K562 (cell line): ENCODE data around the gene SKIDA1. TPM values are rescaled to one million over a fixed set of nuclear protein-coding genes. Genes with fewer than 3 reads are reported as not detected.
A peak's percentile ranks its signal among the peaks of the same experiment; 100 is the strongest.

Experiments used
- ATAC-seq: fragments of 200-7000 bp; cut with Tn5 transposase; 3 replicates; pipeline ENCODE4 v1.9.1; 2020; ENCODE audit warnings: moderate library complexity
- BruUV-seq: library from RNA; stranded (reverse); fragments of 400-500 nt; replicated peaks from 2 replicates; lab custom pipeline; 2021; lab: Mats Ljungman, UMichigan
- CTCF ChIA-PET: fragments of 300-600 bp; formaldehyde crosslinking; extraction: SDS; loops from one replicate; lab custom pipeline; 2021; ENCODE audit warnings: low intra/inter-chr PET ratio; lab: Yijun Ruan, JAX
- POLR2A ChIA-PET: fragments of 300-600, 350-650 bp; sonication (Branson Sonifier 250); formaldehyde crosslinking; extraction: SDS; loops from one replicate; lab custom pipeline; 2021; ENCODE audit warnings: antibody characterized with exemption, inconsistent platforms; lab: Yijun Ruan, JAX
- DNase-seq, 4 experiments: peaks; one replicate each; pipeline versions ENCODE4 v3.0.0 to v3.0.0-alpha.2; 2011 to 2018; ENCODE audit warnings: low spot score in 3 of 4, mixed read lengths in 3 of 4; ENCODE audit errors: extremely low read depth in 1 of 4
- FAIRE-seq: peaks from 2 replicates; lab custom pipeline; 2011; peaks lifted over from hg19 to GRCh38; lab: Jason Lieb, UNC
- H2AFZ ChIP-seq: 2 replicates; pipeline ENCODE4 v1.6.0; 2011; ENCODE audit warnings: low read depth, low read length, control low read depth, inconsistent platforms
- H3K27ac ChIP-seq: fragments of 200-600 bp; 3 replicates; pipeline ENCODE4 v1.8.0; 2011; ENCODE audit warnings: low read depth, mild to moderate bottlenecking, control low read depth, inconsistent platforms, low read length, moderate library complexity, mixed read lengths; ENCODE audit errors: extremely low read depth
- H3K27me3 ChIP-seq, 2 experiments: fragments of 300-600 bp in 1 of 2; 2 replicates in 1 of 2; 3 replicates in 1 of 2; pipeline versions ENCODE4 v1.6.0 to v1.8.0; 2011; ENCODE audit warnings: inconsistent platforms in 2 of 2, low read length in 2 of 2, mild to moderate bottlenecking in 1 of 2, mixed read lengths in 1 of 2, moderate library complexity in 1 of 2; ENCODE audit not compliant: control insufficient read depth in 2 of 2, insufficient read depth in 2 of 2
- H3K36me3 ChIP-seq: fragments of 300-600 bp; 3 replicates; pipeline ENCODE4 v1.8.0; 2011; ENCODE audit warnings: mild to moderate bottlenecking, low read length, inconsistent platforms; ENCODE audit not compliant: control insufficient read depth, insufficient read depth
- H3K4me1 ChIP-seq, 2 experiments: fragments of 200-600 bp in 1 of 2; replicated peaks in 1 of 2; 2 replicates in 1 of 2; 3 replicates in 1 of 2; pipeline versions ENCODE4 v1.5.1 to v1.8.0; 2011; ENCODE audit warnings: inconsistent platforms in 2 of 2, low read length in 2 of 2, mild to moderate bottlenecking in 1 of 2, mixed read lengths in 1 of 2, moderate library complexity in 1 of 2; ENCODE audit not compliant: control insufficient read depth in 2 of 2, insufficient read depth in 2 of 2
- H3K4me2 ChIP-seq: 2 replicates; pipeline ENCODE4 v1.6.1; 2011; ENCODE audit warnings: low read length, control low read depth, inconsistent platforms, mixed read lengths; ENCODE audit not compliant: insufficient read depth
- H3K4me3 ChIP-seq: fragments of 200-600 bp; sonication (generic), shearing (Covaris generic); 2 replicates; pipeline ENCODE4 v1.5.1; 2016; ENCODE audit warnings: control low read depth, inconsistent platforms
- H3K79me2 ChIP-seq: fragments of 200-600 bp; 3 replicates; pipeline ENCODE4 v1.8.0; 2011; ENCODE audit warnings: low read length, inconsistent platforms; ENCODE audit not compliant: control insufficient read depth, insufficient read depth
- H3K9ac ChIP-seq, 2 experiments: 2 replicates each; pipeline versions ENCODE4 v1.6.0 to v1.6.1; 2011; ENCODE audit warnings: low read depth in 2 of 2, low read length in 2 of 2, control low read depth in 1 of 2, inconsistent platforms in 1 of 2, mild to moderate bottlenecking in 1 of 2, mixed read lengths in 1 of 2; ENCODE audit not compliant: insufficient read depth in 1 of 2
- H3K9me1 ChIP-seq: one replicate; pipeline ENCODE4 v1.6.0; 2011; ENCODE audit warnings: inconsistent platforms, mild to moderate bottlenecking, low read length, moderate library complexity; ENCODE audit not compliant: control insufficient read depth, insufficient read depth
- H3K9me3 ChIP-seq: replicated peaks from 2 replicates; pipeline ENCODE4 v1.5.1; 2011; ENCODE audit warnings: low read depth, low read length, inconsistent platforms; ENCODE audit not compliant: control insufficient read depth, insufficient read depth
- H4K20me1 ChIP-seq: replicated peaks from 2 replicates; pipeline ENCODE4 v1.6.1; 2011; ENCODE audit warnings: low read length, inconsistent platforms, mixed read lengths; ENCODE audit not compliant: control insufficient read depth, insufficient read depth
- ATF3 ChIP-seq, 2 experiments: fragments of 450-650 bp in 1 of 2; sonication (generic) in 1 of 2; formaldehyde crosslinking in 1 of 2; IDR thresholded peaks in 1 of 2; conservative IDR thresholded peaks in 1 of 2; 2 replicates each; pipeline versions ENCODE4 v1.6.1 to v1.8.1; 2016 to 2023; ENCODE audit warnings: mild to moderate bottlenecking in 2 of 2, moderate library complexity in 2 of 2, inconsistent platforms in 1 of 2, missing genetic modification reagents in 1 of 2
- CTCF ChIP-seq, 3 experiments: IDR thresholded peaks in 2 of 3; conservative IDR thresholded peaks in 1 of 3; 2 replicates each; pipeline ENCODE4 v1.5.1; 2011 to 2012; ENCODE audit warnings: low read length in 3 of 3, mild to moderate bottlenecking in 3 of 3, control low read depth in 2 of 3, improper control_type of control experiment in 1 of 3, inconsistent platforms in 1 of 3, low read depth in 1 of 3, mixed read lengths in 1 of 3, moderate library complexity in 1 of 3; ENCODE audit not compliant: insufficient read depth in 2 of 3
- NEUROD1 ChIP-seq: fragments of 150-350 bp; IDR thresholded peaks from 2 replicates; pipeline ENCODE4 v1.6.1; 2014; ENCODE audit warnings: borderline replicate concordance, low read length, low read depth; ENCODE audit not compliant: partially characterized antibody
- VEZF1 ChIP-seq: fragments of 200-800 bp; sonication (Bioruptor generic); IDR thresholded peaks from 2 replicates; pipeline ENCODE4 v1.6.1; 2017; ENCODE audit warnings: missing genetic modification characterization, missing compliant biosample characterization
- ZNF518B ChIP-seq: fragments of 250-450 bp; sonication (Bioruptor Pico); IDR thresholded peaks from 2 replicates; pipeline ENCODE4 v1.5.0; 2021; ENCODE audit warnings: mild to moderate bottlenecking, moderate library complexity
- WGBS: fragments of 100-300 bp; shearing (Covaris generic); methylation state at CpG from one replicate; pipeline ENCODE4 v1.1.6; 2016; ENCODE audit warnings: low coverage, mixed read lengths; ENCODE audit not compliant: insufficient coverage; ENCODE audit errors: missing lambda C conversion rate; 5-methylcytosine and 5-hydroxymethylcytosine counted together
- in situ Hi-C: fragments of 300-500 bp; cut with MboI; formaldehyde crosslinking; loops from 4 replicates; pipeline ENCODE4 v1.15.0; 2018; ENCODE audit warnings: inconsistent platforms, mixed read lengths
- intact Hi-C: fragments of 100-400 bp; cut with micrococcal nuclease; formaldehyde crosslinking; loops from 2 replicates; pipeline ENCODE4 v1.14.2; 2022
- polyA plus RNA-seq, 8 experiments: library from polyadenylated mRNA; depleted of rRNA in 4 of 8; stranded (reverse) in 5 of 8; unstranded in 3 of 8; fragments of >200 nt; fragmentation: Nextera tagmentation in 2 of 8; fragmentation: Illumina TruSeq in 1 of 8; extraction: Ambion mirVana in 2 of 8; extraction: Trizol in 1 of 8; gene quantifications; 2 replicates each; pipeline versions ENCODE4 v1.2.1 to v1.2.3, GENCODE V29; 2011 to 2014; ENCODE audit warnings: inconsistent platforms in 1 of 8, missing spikeins in 1 of 8
- total RNA-seq, 7 experiments: library from RNA; depleted of rRNA in 6 of 7; stranded (reverse); fragments of >200 nt in 6 of 7; fragmentation: Illumina TruSeq in 2 of 7; extraction: Trizol in 2 of 7; gene quantifications; 2 replicates each; pipeline versions ENCODE4 v1.2.1 to v1.2.3, GENCODE V29; 2011 to 2021; ENCODE audit warnings: low replicate concordance in 1 of 7

Gene SKIDA1
- total and polyA plus RNA-seq, 9 of the 15 experiments (the other 6 are each of a cell fraction or from before 2014, with no cell fraction given): 0.05 to 1.1 (median 0.42) TPM

GRCh38 chr10:21522631-21523406, 2.7 kb downstream of the SKIDA1 start:
- peaks cover 10% of the 10 kb centered on the region; the same call in 2 of the 3 replicates for H3K79me2 ChIP-seq
- no peak for DNase-seq
- no peak for FAIRE-seq
- no peaks in the 10 kb centered on the region for H3K9me1 ChIP-seq
- WGBS: 7% methylated on average over 1 of the region's 1 CpG
- no peak for ATAC-seq
- POLR2A ChIA-PET: interaction anchor here (1.7 kb wide), 1 partner anchor 10 kb away, joined by 7 read pairs; no protein-coding TSS in a partner anchor
- in situ Hi-C loops: no loop called here
- no TSS peak for BruUV-seq
- H3K9me3 ChIP-seq: no peaks in the 10 kb centered on the region
- H3K9ac ChIP-seq: peak overlapping the region in 1 of 2 experiments; percentile 87; a peak in 1 of 4 replicates
- H3K4me2 ChIP-seq: no peak overlapping the region
- H3K27me3 ChIP-seq: no peaks in the 10 kb centered on the region
- intact Hi-C loops: no loop called here
- CTCF ChIA-PET: no interaction called here
- peak overlapping the region; percentile 92; the same call in 1 of the 3 replicates for H3K27ac ChIP-seq
- TF ChIP-seq CTCF (IDR thresholded peaks at IDR 0.05 in 2 of 3, conservative IDR thresholded peaks at IDR 0.05 in 1 of 3; ENCODE audit: insufficient read depth in 2 of 3, low read depth in 1 of 3, low read length in 3 of 3): peak in 1 of 3 experiments; percentile 11; a peak in 1 of 6 replicates
- peak; percentile 11; the same call in 1 of the 2 replicates for TF ChIP-seq ATF3 (IDR thresholded peaks at IDR 0.05)
- no peak for TF ChIP-seq ATF3 (CRISPR knock-in tag; conservative IDR thresholded peaks at IDR 0.05)
- TF ChIP-seq ZNF518B: no peak
- no peak for TF ChIP-seq NEUROD1
- TF ChIP-seq VEZF1 (CRISPR knock-in tag): peak; percentile 54; the same call in 1 of the 2 replicates
- peaks cover 15 to 24% of the 10 kb centered on the region in 2 experiments; a peak in 4 of 5 replicates for H3K4me1 ChIP-seq
- H3K36me3 ChIP-seq: no peaks in the 10 kb centered on the region
- H2AFZ ChIP-seq: peak overlapping the region; percentile 93; the same call in 1 of the 2 replicates
- no peaks in the 10 kb centered on the region for H4K20me1 ChIP-seq
- no peak overlapping the region for H3K4me3 ChIP-seq
